HG02840 (cell line): ENCODE data around the gene KIAA0408.

Source experiments
- ATAC-seq: cut with Tn5 transposase; IDR thresholded peaks from one replicate; pipeline ENCODE4 v1.9.1; 2021; ENCODE audit warnings: mild to moderate bottlenecking, moderate library complexity, moderate number of reproducible peaks; ENCODE audit not compliant: unreplicated experiment, low FRiP score

The KIAA0408 gene

DNA sequence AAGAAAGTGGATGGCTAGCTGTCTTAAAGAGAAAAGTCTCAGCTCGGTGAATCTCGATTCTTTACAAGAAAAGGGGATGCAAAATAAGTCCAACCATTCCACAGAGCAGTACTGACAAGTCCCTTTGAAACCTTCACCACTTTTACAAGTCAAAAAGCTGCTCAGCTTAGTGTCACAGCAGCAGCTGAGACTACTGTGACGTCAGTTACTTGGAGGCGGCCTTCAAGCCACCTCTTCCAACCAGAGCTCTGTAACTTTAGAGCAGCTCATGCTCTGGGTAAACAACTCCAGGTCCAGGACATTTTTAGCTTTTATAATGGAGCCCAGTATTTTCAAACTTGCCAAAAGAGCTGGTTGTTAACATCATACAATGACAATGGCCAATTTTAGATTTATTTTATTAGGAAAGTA is at the start of gene KIAA0408:
TSS of gene KIAA0408 (minus strand) at position 159 of the 411 bp plus-strand sequence. CDS start 5,408 bp downstream, outside the sequence.
- ATAC-seq = no peak

DNA sequence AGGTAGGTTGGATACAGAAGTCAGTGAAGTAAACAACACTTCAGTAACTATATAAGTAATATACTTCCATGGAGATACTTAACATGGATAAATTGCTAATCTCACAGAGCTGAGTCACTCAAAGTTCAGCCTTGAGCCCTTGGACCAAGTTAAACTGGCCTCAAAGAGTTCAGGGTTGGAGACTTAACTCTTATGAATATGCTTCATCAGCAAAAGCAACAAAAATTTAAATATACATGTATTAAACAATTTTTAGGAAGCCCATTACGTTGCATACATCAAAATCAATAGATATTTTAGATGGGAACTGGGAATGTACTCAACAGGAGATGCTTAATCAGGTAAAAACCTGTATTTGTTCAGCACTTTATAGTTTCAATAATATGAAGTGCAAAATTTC is 47.7 kb upstream of the KIAA0408 start:
- no peak for ATAC-seq

DNA sequence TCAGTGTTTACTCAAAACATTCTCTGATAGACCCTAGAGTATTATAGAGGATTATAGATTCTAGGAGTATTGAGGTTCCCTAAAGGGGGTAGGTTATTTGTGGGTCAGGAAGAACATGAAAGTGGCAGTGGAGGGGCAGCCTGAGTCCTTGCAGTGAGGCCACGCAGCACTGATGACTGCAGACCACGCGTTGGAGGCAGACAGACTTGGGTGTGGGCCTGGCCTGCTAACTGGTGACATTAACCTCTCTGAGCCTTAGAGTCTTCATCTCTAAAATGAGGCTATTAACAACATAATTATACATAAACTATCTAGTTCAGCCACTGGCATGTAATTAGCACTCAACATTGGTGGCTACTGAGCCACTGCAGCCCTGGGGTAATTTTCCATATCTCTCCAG is 43.8 kb upstream of the KIAA0408 start:
- ATAC-seq = no peak

DNA sequence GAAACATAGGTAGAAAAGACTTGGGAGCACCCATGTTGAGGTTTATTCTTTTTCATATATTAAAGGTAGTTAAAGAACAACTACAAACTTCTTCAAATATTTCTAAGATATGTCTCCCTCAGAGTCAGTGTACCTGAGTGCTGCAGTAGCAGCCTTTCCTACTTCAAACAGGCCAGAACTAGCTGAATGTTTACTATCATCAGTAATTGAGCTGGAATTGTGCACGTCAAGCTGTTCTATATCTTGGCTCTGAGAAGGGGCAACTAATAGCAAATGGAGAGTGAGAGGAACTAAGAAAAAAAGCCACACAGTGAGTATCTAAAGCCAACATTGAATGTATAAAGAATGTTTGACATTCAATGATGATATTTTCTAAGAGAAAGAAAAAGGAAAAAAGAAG is 38.2 kb upstream of the KIAA0408 start:
- no peak for ATAC-seq

DNA sequence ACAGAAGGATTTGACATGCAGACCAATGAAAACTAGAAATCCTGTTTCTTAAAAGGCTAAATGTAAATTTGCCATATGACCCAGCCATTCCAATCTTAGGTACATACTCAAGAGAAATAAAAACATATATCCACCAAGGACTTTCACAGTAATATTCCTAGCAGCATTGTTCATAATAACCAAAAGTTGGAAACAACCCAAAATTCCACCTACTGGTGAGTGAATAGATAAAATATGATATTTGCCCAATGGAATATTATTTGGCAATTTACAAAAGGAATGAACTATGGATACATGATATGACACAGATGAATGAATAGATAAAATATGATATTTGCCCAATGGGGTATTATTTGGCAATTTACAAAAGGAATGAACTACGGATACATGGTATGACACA is 37.3 kb upstream of the KIAA0408 start:
- no peak for ATAC-seq

DNA sequence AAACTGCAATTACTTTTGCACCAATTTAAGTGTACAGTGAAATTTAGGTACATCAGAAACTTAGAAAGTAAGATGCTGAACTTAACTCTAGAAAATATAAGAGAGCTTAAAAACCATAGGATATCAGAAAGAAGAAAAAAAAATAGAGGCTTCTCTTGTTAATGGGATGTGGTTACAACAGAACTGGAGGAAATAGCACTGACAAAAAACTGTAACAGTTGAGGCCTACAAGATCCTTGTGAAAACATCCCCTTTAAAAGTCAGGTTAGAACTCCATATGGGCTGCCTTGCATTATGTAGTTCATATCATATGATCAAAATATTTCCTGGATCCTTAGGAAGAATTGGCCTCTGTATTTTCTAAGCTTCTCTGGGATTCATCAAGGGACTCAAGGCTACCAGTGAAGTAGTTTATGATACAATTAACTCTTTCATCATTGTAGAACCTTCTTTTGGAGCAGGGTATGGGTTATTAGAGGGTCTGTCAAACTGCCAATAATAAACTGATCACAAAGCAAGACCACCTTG is 35.1 kb upstream of the KIAA0408 start:
- no peak for ATAC-seq

DNA sequence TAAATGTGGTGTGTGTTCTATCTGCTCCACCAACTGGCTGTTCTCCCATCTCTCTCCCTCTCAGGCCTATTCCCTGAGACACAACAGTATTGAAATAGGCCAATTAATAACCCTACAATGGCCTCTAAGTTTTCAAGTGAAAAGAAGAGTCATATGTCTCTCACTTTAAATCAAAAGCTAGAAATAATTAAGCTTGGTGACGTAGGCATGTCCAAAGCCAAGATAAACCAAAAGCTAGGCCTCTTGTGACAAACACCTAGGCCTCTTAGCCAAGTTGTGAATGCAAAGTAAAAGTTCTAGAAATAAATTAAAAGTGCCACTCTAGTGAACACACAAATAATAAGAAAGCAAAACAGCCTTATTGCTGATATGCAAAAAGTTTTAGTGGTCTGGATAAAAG is 30.1 kb upstream of the KIAA0408 start:
- ATAC-seq = no peak

DNA sequence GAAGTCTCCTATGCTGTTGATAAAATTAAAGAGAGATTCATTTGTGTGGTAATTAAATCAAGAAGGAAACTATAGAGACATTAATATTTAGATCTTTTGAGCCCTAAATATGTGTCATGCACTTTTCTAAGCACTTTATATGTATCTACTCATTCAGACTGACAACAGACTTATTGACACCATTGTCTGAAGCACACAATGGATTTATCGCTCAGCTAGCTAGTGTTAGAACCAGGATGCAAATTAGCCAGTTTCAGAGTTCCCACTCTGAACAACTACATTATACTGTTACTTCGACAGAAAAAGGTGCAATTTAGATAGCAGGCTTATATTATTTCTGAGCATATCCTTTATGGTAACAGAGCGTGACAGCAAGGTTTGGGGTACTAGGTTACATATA is 27.7 kb upstream of the KIAA0408 start:
- ATAC-seq = no peak

DNA sequence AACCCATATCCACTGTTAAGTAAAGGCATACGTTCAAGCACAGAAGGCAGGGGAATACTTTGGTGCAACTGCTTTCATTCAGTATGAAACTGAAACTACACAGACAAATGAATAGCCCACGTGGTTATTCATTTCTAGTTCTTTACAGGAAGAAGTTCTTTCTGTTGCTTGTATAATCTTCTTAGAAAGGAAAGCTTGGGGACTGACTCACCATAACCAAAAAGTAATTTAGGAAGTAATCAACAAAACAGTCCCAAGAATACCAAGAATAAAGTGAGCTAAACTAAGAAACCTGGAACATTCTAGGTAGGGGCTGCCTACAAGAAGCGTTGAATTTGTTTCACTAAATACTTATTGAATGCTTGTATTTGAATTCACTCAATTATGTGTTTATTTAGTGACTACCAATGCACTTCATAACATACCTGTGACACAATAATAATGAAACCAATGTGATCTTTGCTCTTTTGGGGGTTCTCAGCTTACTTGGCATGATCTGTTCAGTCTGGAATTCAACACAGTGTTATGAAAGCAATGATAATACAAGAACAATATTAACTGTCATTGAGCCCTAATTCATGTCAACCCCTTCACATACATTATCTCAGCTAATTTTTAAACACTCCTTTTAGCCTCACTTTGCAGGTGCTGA is 25.1 kb upstream of the KIAA0408 start:
- ATAC-seq = peak; percentile 100

DNA sequence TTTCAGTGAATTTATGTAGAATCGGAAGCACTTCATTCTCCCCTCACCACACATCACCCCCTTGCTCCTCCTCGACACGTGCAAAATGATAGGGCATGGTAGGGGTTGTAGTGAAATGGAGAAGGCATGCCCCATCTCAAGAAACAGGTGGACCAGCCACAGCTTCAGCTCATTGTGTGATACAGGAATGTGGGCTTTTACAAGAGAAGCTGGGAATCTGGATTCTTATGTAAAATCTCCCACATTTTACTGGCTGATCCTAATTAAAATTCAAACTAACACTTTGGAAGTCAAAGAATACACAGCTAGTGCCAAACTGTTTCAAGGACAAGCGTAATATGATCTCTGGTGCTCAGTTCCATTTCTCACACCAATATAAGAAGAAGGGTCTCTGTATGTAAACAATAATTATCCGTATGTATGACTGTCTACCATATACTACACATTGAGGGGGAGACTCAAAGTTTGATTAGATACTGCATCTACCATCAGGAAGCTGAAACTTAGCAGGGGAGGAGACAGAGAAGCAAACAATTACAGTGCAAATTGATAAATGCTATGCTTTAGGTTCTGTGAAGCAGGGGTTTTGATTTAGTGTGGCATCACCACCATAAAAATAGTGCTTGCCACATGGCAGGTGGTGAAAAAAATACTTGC is 24.3 kb upstream of the KIAA0408 start:
- ATAC-seq = peak; percentile 14

DNA sequence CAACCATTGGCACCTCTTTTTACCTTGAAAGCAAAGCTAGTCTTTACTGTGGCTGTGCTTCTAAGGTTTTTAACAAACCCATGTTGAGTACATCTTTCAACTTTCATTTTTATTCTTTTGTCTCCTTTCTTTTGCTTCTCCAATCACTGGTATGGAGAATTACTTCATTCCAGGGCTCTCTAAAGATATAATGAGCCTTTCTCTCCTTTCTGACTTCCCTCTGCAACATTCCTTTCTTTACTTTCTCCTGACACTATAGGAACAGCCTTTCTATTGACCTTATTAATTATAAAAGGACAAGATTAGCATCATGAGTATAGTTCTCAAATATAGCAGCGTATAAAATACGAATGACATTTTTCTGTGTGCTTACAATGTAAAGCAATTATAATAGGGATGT is 23.1 kb upstream of the KIAA0408 start:
- no peak for ATAC-seq

DNA sequence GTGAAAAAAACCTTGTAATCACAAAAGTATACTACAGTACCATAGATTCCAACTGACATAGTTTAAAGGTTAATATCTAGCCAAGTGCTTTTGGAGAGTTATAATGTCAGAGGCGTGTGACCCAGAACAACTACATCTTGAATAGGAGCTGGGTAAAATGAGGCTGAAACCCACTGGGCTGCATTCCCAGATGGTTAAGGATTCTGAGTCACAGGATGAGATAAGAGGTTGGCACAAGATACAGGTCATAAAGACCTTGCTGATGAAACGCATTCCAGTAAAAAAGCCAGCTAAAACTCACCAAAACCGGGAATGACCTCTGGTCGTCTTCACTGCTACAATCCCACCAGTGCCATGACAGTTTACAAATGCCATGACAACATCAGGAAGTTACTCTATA is 22.4 kb upstream of the KIAA0408 start:
- no peak for ATAC-seq

DNA sequence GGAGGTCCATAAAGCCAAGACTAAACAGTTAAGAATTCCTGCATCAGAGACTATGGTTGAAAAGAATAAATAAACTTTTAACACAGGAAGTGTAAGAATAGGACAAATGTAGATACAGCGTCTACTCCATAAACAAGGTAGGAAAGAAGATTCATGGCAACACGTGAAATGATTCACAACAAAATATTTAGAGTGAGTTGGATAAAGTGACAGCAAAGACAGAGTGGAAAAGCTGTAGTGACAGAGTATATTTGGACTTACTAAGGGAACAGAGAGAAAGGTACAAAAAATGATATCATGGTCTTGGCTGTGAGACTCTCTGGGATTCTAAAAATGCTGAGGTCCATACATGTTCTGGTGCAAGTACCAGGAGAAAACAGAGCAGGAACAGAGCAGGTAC is 21.9 kb upstream of the KIAA0408 start:
- ATAC-seq = no peak

DNA sequence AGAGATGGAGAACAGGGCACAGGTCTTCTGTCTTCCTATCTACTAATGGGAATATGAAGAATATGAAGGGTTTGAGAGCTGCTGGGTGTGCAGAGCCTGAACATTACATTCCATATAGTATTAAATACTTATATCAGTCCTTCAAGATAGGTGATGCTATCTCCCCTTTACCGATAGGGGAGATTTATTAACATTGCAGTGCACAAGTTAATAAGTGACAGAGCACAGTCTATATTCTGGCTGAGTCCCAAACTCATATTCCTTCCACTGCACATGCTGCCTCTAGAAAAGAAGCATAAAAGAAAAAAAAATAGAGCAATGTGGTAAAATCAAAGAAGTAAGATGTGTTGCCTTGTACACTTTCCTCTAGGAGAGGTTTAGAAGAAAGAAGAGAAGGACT is 18.5 kb upstream of the KIAA0408 start:
- ATAC-seq = no peak

DNA sequence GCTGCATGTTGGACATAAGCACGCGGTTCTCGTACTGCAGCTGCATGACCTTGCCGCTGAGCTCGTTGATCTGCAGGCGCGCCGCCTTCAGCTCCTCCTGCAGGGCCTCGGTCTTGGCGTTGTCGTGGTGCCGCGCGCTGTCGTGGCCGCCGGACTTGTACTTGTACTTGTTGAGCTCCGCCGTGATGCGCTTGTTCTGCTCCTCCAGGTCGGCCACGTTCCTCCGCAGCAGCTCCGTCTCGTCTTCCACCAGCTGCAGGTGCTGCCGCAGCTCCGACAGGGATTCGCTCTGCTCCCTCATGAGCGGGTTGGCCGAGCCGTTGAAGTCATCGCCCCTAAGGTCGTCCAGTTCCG is 16.6 kb upstream of the KIAA0408 start:
- ATAC-seq = no peak

DNA sequence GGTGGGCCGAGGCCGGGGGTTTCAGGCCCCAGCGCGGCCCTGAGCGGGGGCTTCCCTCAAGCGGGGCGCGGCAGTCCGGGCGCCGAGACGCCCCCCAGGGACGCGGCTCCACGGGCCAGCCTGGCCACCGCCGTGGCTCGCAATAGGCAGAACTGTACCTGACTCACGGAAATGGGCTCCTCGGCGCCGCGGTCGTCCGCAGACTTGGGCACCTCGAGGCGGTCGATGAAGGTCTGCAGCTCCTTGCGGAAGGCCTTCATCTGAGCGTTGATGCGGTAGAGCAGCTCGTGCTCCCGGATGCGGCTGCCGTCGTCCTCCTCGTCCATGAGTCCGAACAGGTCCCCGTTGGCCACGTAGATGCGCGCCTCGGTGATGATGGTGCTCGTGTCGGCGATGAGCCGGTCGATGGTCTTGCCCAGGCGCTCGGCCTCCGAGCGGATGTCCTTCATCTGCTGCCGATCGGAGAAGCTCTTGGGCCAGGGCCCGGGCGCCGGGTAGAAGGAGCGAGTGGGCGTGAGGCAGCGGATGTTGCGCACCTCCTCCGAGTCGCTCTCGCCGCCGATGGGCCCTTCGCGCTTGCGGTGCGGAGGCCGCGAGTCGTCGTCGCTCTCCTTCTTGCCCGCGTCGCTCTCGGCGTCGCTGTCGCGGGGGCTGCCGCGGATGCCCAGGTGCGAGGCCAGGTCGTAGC is 16.1 kb upstream of the KIAA0408 start:
- no peak for ATAC-seq

DNA sequence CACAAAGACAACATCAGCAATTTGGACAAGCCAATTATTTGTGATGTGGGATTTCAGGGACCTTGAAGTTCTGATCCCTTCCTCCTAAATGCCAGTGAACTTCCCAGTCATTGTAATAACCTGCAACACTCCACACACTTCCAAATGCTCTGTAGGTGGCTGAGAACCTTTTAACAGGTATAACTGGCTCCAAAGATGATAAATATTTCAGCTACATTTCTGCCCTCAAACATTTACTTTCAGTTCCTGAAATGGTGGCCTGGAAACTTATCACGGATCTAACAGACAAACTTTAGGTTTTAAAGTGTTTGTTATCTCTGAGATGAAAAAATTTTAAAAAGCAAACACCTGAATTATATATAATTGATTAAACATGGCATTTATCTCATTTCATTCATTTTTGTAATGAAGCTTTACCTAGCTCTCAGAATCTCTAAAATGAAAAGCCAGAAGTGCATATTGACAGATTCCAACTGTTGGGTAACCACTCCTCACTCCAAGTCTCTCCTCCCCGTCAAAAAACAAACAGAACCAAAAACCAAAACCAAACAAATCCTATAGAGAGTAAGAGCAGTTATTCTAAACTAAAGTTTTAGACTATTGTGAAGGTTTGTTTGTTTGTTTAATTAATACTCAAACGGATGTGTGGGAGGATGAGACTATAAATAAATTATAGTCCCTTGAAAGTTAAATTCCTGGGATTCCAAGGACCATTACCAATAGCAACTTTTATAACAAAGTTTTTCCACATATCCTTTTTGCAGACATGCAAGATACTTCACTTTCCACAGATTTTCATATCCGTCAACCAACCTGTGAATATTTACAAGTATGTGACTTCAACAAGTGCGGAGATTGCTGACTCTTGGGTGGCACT is 12.4 kb upstream of the KIAA0408 start:
- no peak for ATAC-seq

DNA sequence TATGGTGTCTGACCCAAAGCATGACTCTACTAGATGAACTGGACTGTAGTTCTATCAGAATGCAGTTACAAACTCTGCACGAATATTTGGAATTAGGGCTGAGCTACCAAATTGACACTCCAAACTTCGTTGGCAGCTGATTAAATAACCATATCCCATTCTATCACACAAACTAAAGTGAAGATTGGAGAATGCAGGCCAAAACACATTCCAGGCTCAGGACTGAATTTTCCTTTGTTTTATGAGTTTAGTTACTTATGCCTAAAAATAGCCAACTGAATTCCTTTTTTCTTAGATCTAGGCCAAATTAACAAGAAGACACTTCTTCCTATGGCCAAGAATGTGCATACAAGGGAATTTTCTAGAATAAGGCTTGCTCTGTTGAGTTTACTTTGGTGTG is 9.7 kb upstream of the KIAA0408 start:
- no peak for ATAC-seq

DNA sequence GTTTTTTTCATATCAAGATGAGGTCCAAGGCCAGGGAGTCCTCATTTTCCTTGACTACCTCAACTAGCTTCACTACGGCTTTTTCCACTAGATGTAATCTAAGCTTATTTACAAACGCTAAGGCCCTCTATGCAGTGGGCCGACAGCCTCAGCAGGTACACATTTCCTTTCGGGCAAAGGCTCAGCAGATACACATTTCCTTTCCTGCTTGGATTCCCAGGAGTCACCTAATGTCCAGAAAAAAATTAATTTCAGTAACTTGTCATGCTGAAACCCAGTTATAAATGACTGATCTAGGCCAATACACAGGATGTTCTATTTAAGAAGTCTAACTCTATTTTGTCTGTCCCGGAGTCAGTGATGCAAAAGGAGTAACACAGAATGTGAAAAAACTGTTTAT is 7.2 kb upstream of the KIAA0408 start:
- ATAC-seq = no peak

DNA sequence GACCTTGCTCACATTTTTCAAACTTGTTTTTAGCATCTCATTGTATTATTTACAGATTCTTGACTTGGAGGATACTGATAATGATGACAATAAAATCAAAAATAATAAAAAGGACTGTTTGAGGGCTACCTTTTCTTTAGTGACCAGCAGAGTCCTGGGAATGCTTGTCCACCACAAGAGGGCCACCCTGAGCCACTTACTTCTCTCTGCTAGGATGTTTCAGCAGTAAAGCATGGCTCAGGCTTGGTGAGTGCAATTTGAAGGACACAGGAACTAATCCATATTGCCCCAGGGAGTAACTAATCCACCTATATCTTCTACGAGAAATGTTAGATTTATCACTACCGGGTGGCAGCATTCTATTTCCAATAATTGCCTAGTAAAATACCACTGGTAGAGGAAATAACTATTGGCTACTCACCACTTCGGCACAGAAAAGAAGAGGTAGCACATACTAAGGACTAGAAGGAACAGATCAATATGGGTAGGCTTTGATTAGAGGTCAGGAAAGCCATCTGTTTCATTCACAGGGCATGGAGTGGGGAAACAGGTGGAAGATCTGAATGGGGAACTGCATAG is 5.8 kb upstream of the KIAA0408 start:
- peak; percentile 79 for ATAC-seq
